Central memory CD8-positive, alpha-beta T cell (primary cell): ENCODE results near the gene ZNF609.
"Not testable (repeated sequence)": the region's sequence is repeated elsewhere in the genome, so short reads cannot be mapped to it uniquely, and the experiment has no call there.

ENCODE experiments used
- ATAC-seq: fragments of 150-1000 bp; cut with Tn5 transposase; replicated peaks from 2 replicates; pipeline ENCODE4 v1.10.0; 2022; ENCODE audit warnings: mild to moderate bottlenecking, moderate FRiP score, moderate number of reproducible peaks; ENCODE audit not compliant: poor library complexity, severe bottlenecking; ENCODE audit errors: extremely low read depth
- DNase-seq, 2 donors: peaks; one replicate each; pipeline ENCODE4 v3.0.0; 2021; ENCODE audit warnings: low spot score in 2 of 2
- H3K27ac Mint-ChIP-seq: one replicate; pipeline ENCODE4 v1.8.0; 2022; ENCODE audit warnings: low read depth, mild to moderate bottlenecking, moderate library complexity, mixed read lengths
- H3K27me3 Mint-ChIP-seq: one replicate; pipeline ENCODE4 v1.8.0; 2022; ENCODE audit warnings: mixed read lengths
- H3K36me3 Mint-ChIP-seq: one replicate; pipeline ENCODE4 v1.8.0; 2022; ENCODE audit warnings: mild to moderate bottlenecking, moderate library complexity, mixed read lengths; ENCODE audit not compliant: insufficient read depth
- H3K4me1 Mint-ChIP-seq: one replicate; pipeline ENCODE4 v1.8.0; 2022; ENCODE audit warnings: mixed read lengths
- H3K4me3 Mint-ChIP-seq: one replicate; pipeline ENCODE4 v1.8.0; 2022; ENCODE audit warnings: mild to moderate bottlenecking, moderate library complexity, mixed read lengths
- H3K9me3 Mint-ChIP-seq: one replicate; pipeline ENCODE4 v1.8.0; 2022; ENCODE audit warnings: mixed read lengths

Gene ZNF609

GRCh38 chr15:64643685-64644084 is 183.3 kb downstream of the ZNF609 start:
- Mint-ChIP-seq H3K9me3 (no peaks in the 10 kb centered on the region), H3K27ac (peak overlapping the region; percentile 78), H3K4me3 (no peak overlapping the region), H3K27me3 (no peaks in the 10 kb centered on the region), H3K36me3 (peaks cover 2% of the 10 kb centered on the region), H3K4me1 (peaks cover 35% of the 10 kb centered on the region)
- ATAC-seq (no peak), DNase-seq (no peak)

- peak overlapping the region; percentile 17 for H3K27ac Mint-ChIP-seq
- not testable (repeated sequence) for H3K27me3 Mint-ChIP-seq, H3K36me3 Mint-ChIP-seq, H3K9me3 Mint-ChIP-seq, DNase-seq, H3K4me3 Mint-ChIP-seq, ATAC-seq
- H3K4me1 Mint-ChIP-seq = peaks cover 34% of the 10 kb centered on the region
Measured at GRCh38 chr15:64644811-64645210, 184.4 kb downstream of the ZNF609 start.

GRCh38 chr15:64645995-64646394 is 185.6 kb downstream of the ZNF609 start:
- no peaks in the 10 kb centered on the region for H3K27me3 Mint-ChIP-seq
- H3K27ac Mint-ChIP-seq = no peak overlapping the region
- DNase-seq (no peak), ATAC-seq (no peak)
- H3K36me3 Mint-ChIP-seq = peaks cover 2% of the 10 kb centered on the region
- no peak overlapping the region for H3K4me3 Mint-ChIP-seq
- peaks cover 29% of the 10 kb centered on the region for H3K4me1 Mint-ChIP-seq
- no peaks in the 10 kb centered on the region for H3K9me3 Mint-ChIP-seq

GRCh38 chr15:64647367-64647766 is 187.0 kb downstream of the ZNF609 start:
- Mint-ChIP-seq H3K4me3 (no peak overlapping the region), H3K36me3 (peaks cover 4% of the 10 kb centered on the region), H3K27me3 (no peaks in the 10 kb centered on the region), H3K4me1 (peaks cover 38% of the 10 kb centered on the region), H3K9me3 (no peaks in the 10 kb centered on the region), H3K27ac (no peak overlapping the region)
- DNase-seq (no peak), ATAC-seq (no peak)

- DNase-seq = no peak
- Mint-ChIP-seq H3K9me3 (no peaks in the 10 kb centered on the region), H3K4me1 (peaks cover 24% of the 10 kb centered on the region), H3K27ac (peak overlapping the region; percentile 55), H3K4me3 (no peak overlapping the region), H3K27me3 (no peaks in the 10 kb centered on the region), H3K36me3 (peaks cover 4% of the 10 kb centered on the region)
- no peak for ATAC-seq
Measured at GRCh38 chr15:64650552-64650951, 190.2 kb downstream of the ZNF609 start.

- peak; percentile 89 for ATAC-seq
- H3K4me1 Mint-ChIP-seq = peaks cover 24% of the 10 kb centered on the region
- peaks cover 5% of the 10 kb centered on the region for H3K36me3 Mint-ChIP-seq
- H3K4me3 Mint-ChIP-seq = peak overlapping the region; percentile 45
- H3K27me3 Mint-ChIP-seq = no peaks in the 10 kb centered on the region
- no peaks in the 10 kb centered on the region for H3K9me3 Mint-ChIP-seq
- peak overlapping the region; percentile 69 for H3K27ac Mint-ChIP-seq
- peak in 1 of 2 donors; percentile 15 for DNase-seq
Measured at GRCh38 chr15:64651601-64652191, 191.3 kb downstream of the ZNF609 start.

GRCh38 chr15:64653757-64654156 is 193.4 kb downstream of the ZNF609 start:
- DNase-seq (no peak), ATAC-seq (no peak)
- Mint-ChIP-seq H3K36me3 (peaks cover 7% of the 10 kb centered on the region), H3K27me3 (no peaks in the 10 kb centered on the region), H3K4me3 (no peak overlapping the region), H3K9me3 (no peaks in the 10 kb centered on the region), H3K4me1 (peaks cover 24% of the 10 kb centered on the region), H3K27ac (no peak overlapping the region)

- Mint-ChIP-seq H3K4me1 (peaks cover 6% of the 10 kb centered on the region), H3K4me3 (no peak overlapping the region), H3K27ac (no peak overlapping the region), H3K9me3 (no peaks in the 10 kb centered on the region), H3K27me3 (no peaks in the 10 kb centered on the region), H3K36me3 (peaks cover 7% of the 10 kb centered on the region)
- ATAC-seq (no peak), DNase-seq (no peak)
Measured at GRCh38 chr15:64656508-64656907, 196.1 kb downstream of the ZNF609 start.

- Mint-ChIP-seq H3K9me3 (no peaks in the 10 kb centered on the region), H3K27ac (no peak overlapping the region), H3K4me3 (no peak overlapping the region), H3K36me3 (peaks cover 2% of the 10 kb centered on the region), H3K4me1 (peaks cover 22% of the 10 kb centered on the region), H3K27me3 (no peaks in the 10 kb centered on the region)
- no peak for DNase-seq
- no peak for ATAC-seq
Measured at GRCh38 chr15:64665179-64665578, 204.8 kb downstream of the ZNF609 start.

GRCh38 chr15:64667736-64668161 is 207.4 kb downstream of the ZNF609 start:
- Mint-ChIP-seq H3K27me3 (no peaks in the 10 kb centered on the region), H3K36me3 (peaks cover 6% of the 10 kb centered on the region), H3K4me3 (no peak overlapping the region), H3K4me1 (peaks cover 22% of the 10 kb centered on the region), H3K27ac (peak overlapping the region; percentile 32), H3K9me3 (no peaks in the 10 kb centered on the region)
- no peak for DNase-seq
- no peak for ATAC-seq

- no peaks in the 10 kb centered on the region for H3K4me1 Mint-ChIP-seq
- ATAC-seq = no peak
- no peaks in the 10 kb centered on the region for H3K27me3 Mint-ChIP-seq
- no peak for DNase-seq
- H3K27ac Mint-ChIP-seq = no peak overlapping the region
- no peaks in the 10 kb centered on the region for H3K9me3 Mint-ChIP-seq
- H3K4me3 Mint-ChIP-seq = no peak overlapping the region
- peaks cover 31% of the 10 kb centered on the region for H3K36me3 Mint-ChIP-seq
Measured at GRCh38 chr15:64673866-64674265, 213.5 kb downstream of the ZNF609 start.

GRCh38 chr15:64678126-64678819 is 217.9 kb downstream of the ZNF609 start:
- H3K4me1 Mint-ChIP-seq = no peaks in the 10 kb centered on the region
- DNase-seq (no peak), ATAC-seq (no peak)
- H3K9me3 Mint-ChIP-seq = no peaks in the 10 kb centered on the region
- peaks cover 48% of the 10 kb centered on the region for H3K36me3 Mint-ChIP-seq
- no peak overlapping the region for H3K4me3 Mint-ChIP-seq
- no peak overlapping the region for H3K27ac Mint-ChIP-seq
- H3K27me3 Mint-ChIP-seq = no peaks in the 10 kb centered on the region

GRCh38 chr15:64680097-64680496 is 219.7 kb downstream of the ZNF609 start:
- ATAC-seq = no peak
- no peaks in the 10 kb centered on the region for H3K27me3 Mint-ChIP-seq
- no peak overlapping the region for H3K27ac Mint-ChIP-seq
- H3K4me3 Mint-ChIP-seq = no peak overlapping the region
- no peaks in the 10 kb centered on the region for H3K9me3 Mint-ChIP-seq
- H3K4me1 Mint-ChIP-seq = no peaks in the 10 kb centered on the region
- H3K36me3 Mint-ChIP-seq = peaks cover 46% of the 10 kb centered on the region
- no peak for DNase-seq
